Endometrial microvascular endothelial cells (primary cell): ENCODE measurements around the gene FOXC2. TPM values are rescaled to one million over a fixed set of nuclear protein-coding genes. Genes with fewer than 3 reads are reported as not detected.

Source experiments
- total RNA-seq: library from RNA; depleted of rRNA; stranded (reverse); fragments of >200 nt; gene quantifications from one replicate; pipeline ENCODE4 v1.2.3, GENCODE V29; 2015; ENCODE audit errors: inconsistent ontology term

Gene FOXC2
- total RNA-seq, 1 donor from 2014 or later = 8.9 TPM

Other genes with a start within 250 kb of the FOXC2 start
- 20.8 TPM for gene FOXF1, start 56.3 kb upstream of the FOXC2 start, total RNA-seq
- 4.8 TPM for gene MTHFSD, start 11.6 kb upstream of the FOXC2 start, total RNA-seq
- gene FOXL1, start 11.7 kb downstream of the FOXC2 start, total RNA-seq = 11.5 TPM